Astrocyte (in vitro differentiated cells and primary cell): ENCODE data around the gene YJU2. TPM values are rescaled to one million over a fixed set of nuclear protein-coding genes. Genes with fewer than 3 reads are reported as not detected.
"Not testable (repeated sequence)": the region's sequence is repeated elsewhere in the genome, so short reads cannot be mapped to it uniquely, and the experiment has no call there.

Experiments used
- DNase-seq: peaks from one replicate; pipeline ENCODE4 v3.0.0-alpha.2; 2010; ENCODE audit warnings: low read depth
- FAIRE-seq: peaks from 2 replicates; lab custom pipeline; 2011; peaks lifted over from hg19 to GRCh38; lab: Jason Lieb, UNC
- H2AFZ ChIP-seq: 2 replicates; pipeline ENCODE4 v1.6.0; 2012; ENCODE audit warnings: low read depth, low read length, inconsistent platforms
- H3K27ac ChIP-seq: 2 replicates; pipeline ENCODE4 v1.5.1; 2011; ENCODE audit warnings: low read depth, low read length, inconsistent platforms
- H3K27me3 ChIP-seq: 2 replicates; pipeline ENCODE4 v1.6.0; 2011; ENCODE audit warnings: low read length, inconsistent platforms; ENCODE audit not compliant: insufficient read depth
- H3K36me3 ChIP-seq: 2 replicates; pipeline ENCODE4 v1.5.1; 2011; ENCODE audit warnings: low read length, inconsistent platforms; ENCODE audit not compliant: insufficient read depth
- H3K4me1 ChIP-seq: 2 replicates; pipeline ENCODE4 v1.5.1; 2011; ENCODE audit warnings: low read length, inconsistent platforms; ENCODE audit not compliant: insufficient read depth
- H3K4me2 ChIP-seq: 2 replicates; pipeline ENCODE4 v1.6.0; 2012; ENCODE audit warnings: low read length, inconsistent platforms
- H3K4me3 ChIP-seq: 2 replicates; pipeline ENCODE4 v1.5.1; 2011; ENCODE audit warnings: low read depth, mild to moderate bottlenecking, low read length, inconsistent platforms; ENCODE audit not compliant: insufficient read depth
- H3K79me2 ChIP-seq: 2 replicates; pipeline ENCODE4 v1.6.0; 2012; ENCODE audit warnings: mild to moderate bottlenecking, low read length, inconsistent platforms; ENCODE audit not compliant: insufficient read depth
- H3K9ac ChIP-seq: 2 replicates; pipeline ENCODE4 v1.6.0; 2012; ENCODE audit warnings: mild to moderate bottlenecking, low read length, inconsistent platforms
- H3K9me3 ChIP-seq: 2 replicates; pipeline ENCODE4 v1.5.1; 2012; ENCODE audit warnings: low read depth, mild to moderate bottlenecking, low read length, inconsistent platforms; ENCODE audit not compliant: insufficient read depth
- H4K20me1 ChIP-seq: 2 replicates; pipeline ENCODE4 v1.6.0; 2012; ENCODE audit warnings: low read length, inconsistent platforms; ENCODE audit not compliant: insufficient read depth
- H3K27ac Mint-ChIP-seq: one replicate; pipeline ENCODE4 v1.8.0; 2021; ENCODE audit warnings: mild to moderate bottlenecking, mixed read lengths; ENCODE audit not compliant: unreplicated experiment
- H3K27me3 Mint-ChIP-seq: one replicate; pipeline ENCODE4 v1.8.0; 2021; ENCODE audit warnings: low read depth, mixed read lengths; ENCODE audit not compliant: unreplicated experiment
- H3K36me3 Mint-ChIP-seq: one replicate; pipeline ENCODE4 v1.8.0; 2021; ENCODE audit warnings: low read depth, mixed read lengths; ENCODE audit not compliant: unreplicated experiment
- H3K4me1 Mint-ChIP-seq: one replicate; pipeline ENCODE4 v1.8.0; 2021; ENCODE audit warnings: low read depth, mixed read lengths; ENCODE audit not compliant: unreplicated experiment
- H3K4me3 Mint-ChIP-seq: one replicate; pipeline ENCODE4 v1.8.0; 2021; ENCODE audit warnings: mild to moderate bottlenecking, moderate library complexity, mixed read lengths; ENCODE audit not compliant: unreplicated experiment
- H3K9me3 Mint-ChIP-seq: one replicate; pipeline ENCODE4 v1.8.0; 2021; ENCODE audit warnings: mild to moderate bottlenecking, mixed read lengths; ENCODE audit not compliant: unreplicated experiment
- EZH2 ChIP-seq: IDR thresholded peaks from 2 replicates; pipeline ENCODE4 v1.6.1; 2012; ENCODE audit warnings: mild to moderate bottlenecking, low read length, inconsistent platforms; ENCODE audit not compliant: insufficient read depth
- total RNA-seq: library from RNA; stranded (reverse); gene quantifications from 2 replicates; pipeline ENCODE4 v1.2.1, GENCODE V29; 2021
- TF ChIP-seq, protein P1 (sequence below): IDR thresholded peaks from 2 replicates; pipeline ENCODE4 v1.5.1; 2011; ENCODE audit warnings: low read depth, mild to moderate bottlenecking, inconsistent platforms, low read length, moderate library complexity; ENCODE audit not compliant: insufficient read depth

Gene YJU2
- total RNA-seq, 1 donor from 2014 or later: 14.0 TPM

DNA sequence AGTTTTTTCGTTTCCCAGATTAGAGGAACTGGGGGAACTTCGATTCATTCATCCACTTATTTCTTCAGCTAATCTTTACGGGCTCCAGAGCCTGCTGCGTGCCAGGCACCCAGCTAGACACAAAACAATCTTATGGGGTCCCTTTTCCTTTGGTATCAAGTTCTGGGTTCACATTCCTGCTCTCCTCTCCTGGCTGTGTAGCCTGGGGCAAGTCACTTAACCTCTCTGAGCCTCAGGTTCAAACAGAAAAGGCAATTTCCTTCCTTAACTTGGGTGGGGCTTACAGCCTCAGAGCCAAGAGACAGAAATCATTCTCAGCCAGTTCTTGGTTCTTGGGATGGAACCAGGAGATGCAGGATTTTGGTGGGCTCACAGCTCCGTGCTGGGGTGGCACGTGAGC, 38.1 kb downstream of the YJU2 start:
- FAIRE-seq: no peak
- Mint-ChIP-seq H3K4me1 (no peaks in the 10 kb centered on the region), H3K9me3 (peaks cover 2% of the 10 kb centered on the region), H3K36me3 (no peaks in the 10 kb centered on the region), H3K4me3 (no peak overlapping the region), H3K27me3 (peaks cover 52% of the 10 kb centered on the region), H3K27ac (no peak overlapping the region)
- Histone ChIP-seq H4K20me1 (no peaks in the 10 kb centered on the region), H3K79me2 (no peaks in the 10 kb centered on the region), H3K9me3 (no peaks in the 10 kb centered on the region), H3K27me3 (peaks cover 24% of the 10 kb centered on the region), H3K4me3 (no peak overlapping the region), H3K4me2 (no peak overlapping the region), H3K9ac (no peak overlapping the region), H3K27ac (no peak overlapping the region), H3K36me3 (no peaks in the 10 kb centered on the region), H3K4me1 (no peaks in the 10 kb centered on the region), H2AFZ (no peak overlapping the region)
- no peak for TF ChIP-seq EZH2
- TF ChIP-seq, protein P1, sequence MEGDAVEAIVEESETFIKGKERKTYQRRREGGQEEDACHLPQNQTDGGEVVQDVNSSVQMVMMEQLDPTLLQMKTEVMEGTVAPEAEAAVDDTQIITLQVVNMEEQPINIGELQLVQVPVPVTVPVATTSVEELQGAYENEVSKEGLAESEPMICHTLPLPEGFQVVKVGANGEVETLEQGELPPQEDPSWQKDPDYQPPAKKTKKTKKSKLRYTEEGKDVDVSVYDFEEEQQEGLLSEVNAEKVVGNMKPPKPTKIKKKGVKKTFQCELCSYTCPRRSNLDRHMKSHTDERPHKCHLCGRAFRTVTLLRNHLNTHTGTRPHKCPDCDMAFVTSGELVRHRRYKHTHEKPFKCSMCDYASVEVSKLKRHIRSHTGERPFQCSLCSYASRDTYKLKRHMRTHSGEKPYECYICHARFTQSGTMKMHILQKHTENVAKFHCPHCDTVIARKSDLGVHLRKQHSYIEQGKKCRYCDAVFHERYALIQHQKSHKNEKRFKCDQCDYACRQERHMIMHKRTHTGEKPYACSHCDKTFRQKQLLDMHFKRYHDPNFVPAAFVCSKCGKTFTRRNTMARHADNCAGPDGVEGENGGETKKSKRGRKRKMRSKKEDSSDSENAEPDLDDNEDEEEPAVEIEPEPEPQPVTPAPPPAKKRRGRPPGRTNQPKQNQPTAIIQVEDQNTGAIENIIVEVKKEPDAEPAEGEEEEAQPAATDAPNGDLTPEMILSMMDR: no peak
- no peak for DNase-seq

DNA sequence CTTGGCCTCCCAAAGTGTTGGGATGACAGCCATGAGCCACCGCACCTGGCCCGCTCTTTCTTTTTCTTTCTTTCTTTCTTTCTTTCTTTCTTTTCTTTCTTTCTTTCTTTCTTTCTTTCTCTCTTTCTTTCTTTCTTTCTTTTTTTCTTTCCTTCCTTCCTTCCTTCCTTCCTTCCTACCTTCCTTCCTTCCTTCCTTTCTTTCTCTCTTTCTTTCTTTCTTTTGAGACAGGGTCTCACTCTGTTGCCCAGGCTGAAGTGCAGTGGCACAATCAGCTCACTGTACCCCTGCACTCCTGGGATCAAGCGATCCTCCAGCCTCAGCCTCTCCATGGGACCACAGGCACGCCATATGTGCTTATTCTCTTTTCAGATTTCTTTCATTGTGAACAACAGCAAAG, 39.3 kb downstream of the YJU2 start:
- H3K4me1 ChIP-seq, H3K4me1 Mint-ChIP-seq, H4K20me1 ChIP-seq, H2AFZ ChIP-seq, H3K4me2 ChIP-seq, DNase-seq, H3K36me3 ChIP-seq, H3K9me3 ChIP-seq, H3K9ac ChIP-seq, H3K4me3 Mint-ChIP-seq, H3K9me3 Mint-ChIP-seq, FAIRE-seq, H3K27ac ChIP-seq, H3K27ac Mint-ChIP-seq, H3K79me2 ChIP-seq, H3K36me3 Mint-ChIP-seq, H3K4me3 ChIP-seq: not testable (repeated sequence)
- peaks cover 19% of the 10 kb centered on the region for H3K27me3 ChIP-seq
- peaks cover 44% of the 10 kb centered on the region for H3K27me3 Mint-ChIP-seq

DNA sequence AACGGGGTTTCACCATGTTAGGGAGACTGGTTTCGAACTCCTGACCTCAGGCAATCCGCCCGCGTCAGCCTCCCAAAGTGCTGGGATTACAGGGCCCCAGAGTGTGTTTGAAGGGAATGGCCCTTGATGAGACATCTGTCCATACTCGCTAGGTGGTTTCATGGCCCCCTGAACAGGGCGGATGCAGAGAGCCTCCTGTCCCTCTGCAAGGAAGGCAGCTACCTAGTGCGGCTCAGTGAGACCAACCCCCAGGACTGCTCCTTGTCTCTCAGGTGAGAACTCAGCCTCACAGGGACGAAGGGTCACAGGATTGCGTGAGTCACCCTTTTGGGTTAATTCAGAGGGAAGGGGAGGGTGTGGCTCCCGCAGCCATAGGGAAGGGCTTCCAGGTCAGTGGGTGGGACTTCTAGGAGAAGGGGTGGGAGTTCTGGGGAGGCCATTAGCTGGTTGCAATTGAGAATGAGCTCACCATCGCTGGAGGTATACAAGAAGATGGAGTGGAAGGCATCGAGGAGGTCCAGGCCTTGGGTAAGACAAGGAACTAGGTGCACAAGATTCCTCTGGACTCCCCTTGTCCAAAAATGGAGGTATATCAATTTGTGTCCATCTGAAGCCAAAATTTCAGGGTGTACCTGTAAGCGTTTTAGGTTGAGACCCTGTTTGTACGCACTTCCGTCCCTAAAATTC, 41.4 kb downstream of the YJU2 start:
- Histone ChIP-seq H2AFZ (no peak overlapping the region), H3K9ac (no peak overlapping the region), H3K27me3 (peaks cover 10% of the 10 kb centered on the region), H3K9me3 (no peaks in the 10 kb centered on the region), H3K36me3 (no peaks in the 10 kb centered on the region), H3K79me2 (no peaks in the 10 kb centered on the region), H3K4me1 (no peaks in the 10 kb centered on the region), H3K4me2 (no peak overlapping the region), H3K4me3 (no peak overlapping the region), H4K20me1 (no peaks in the 10 kb centered on the region), H3K27ac (no peak overlapping the region)
- DNase-seq: no peak
- H3K4me1 Mint-ChIP-seq: no peaks in the 10 kb centered on the region
- H3K4me3 Mint-ChIP-seq: no peak overlapping the region
- FAIRE-seq: no peak
- TF ChIP-seq, protein P1: no peak
- TF ChIP-seq EZH2: no peak
- peaks cover 2% of the 10 kb centered on the region for H3K9me3 Mint-ChIP-seq
- peak overlapping the region; percentile 47 for H3K27ac Mint-ChIP-seq
- H3K27me3 Mint-ChIP-seq: peaks cover 28% of the 10 kb centered on the region
- no peaks in the 10 kb centered on the region for H3K36me3 Mint-ChIP-seq
